SKM-1 treated with dmso at 0.1 percent for 144 hours (cell line): ENCODE data around the gene ZNF100.
A peak's percentile ranks its signal among the peaks of the same experiment; 100 is the strongest.
"Not testable (repeated sequence)": the region's sequence is repeated elsewhere in the genome, so short reads cannot be mapped to it uniquely, and the experiment has no call there.

ENCODE experiments used
- DNase-seq: peaks from one replicate; lab custom pipeline; 2025; ENCODE audit not compliant: unreplicated experiment; lab: John Stamatoyannopoulos, UW

Gene ZNF100

GRCh38 chr19:21705393-21705792 lies 62.0 kb downstream of the ZNF100 start:
- DNase-seq = no peak

GRCh38 chr19:21704320-21704719 lies 63.1 kb downstream of the ZNF100 start:
- no peak for DNase-seq

GRCh38 chr19:21699197-21699596 lies 68.2 kb downstream of the ZNF100 start:
- no peak for DNase-seq

- DNase-seq = peak; percentile 11
Observed at GRCh38 chr19:21698215-21698614, 69.2 kb downstream of the ZNF100 start.

GRCh38 chr19:21697698-21698097 lies 69.7 kb downstream of the ZNF100 start:
- no peak for DNase-seq

- no peak for DNase-seq
Observed at GRCh38 chr19:21694171-21694906, 73.0 kb downstream of the ZNF100 start.

- DNase-seq = no peak
Observed at GRCh38 chr19:21693399-21693798, 74.0 kb downstream of the ZNF100 start.

- DNase-seq = no peak
Observed at GRCh38 chr19:21691661-21692060, 75.7 kb downstream of the ZNF100 start.

GRCh38 chr19:21688464-21688863 lies 78.9 kb downstream of the ZNF100 start:
- DNase-seq = no peak

- no peak for DNase-seq
Observed at GRCh38 chr19:21680671-21681070, 86.7 kb downstream of the ZNF100 start.

- no peak for DNase-seq
Observed at GRCh38 chr19:21680026-21680425, 87.4 kb downstream of the ZNF100 start.

GRCh38 chr19:21677696-21678418 lies 89.5 kb downstream of the ZNF100 start:
- DNase-seq = no peak

- DNase-seq = no peak
Observed at GRCh38 chr19:21674454-21674853, 92.9 kb downstream of the ZNF100 start.

GRCh38 chr19:21673479-21673878 lies 93.9 kb downstream of the ZNF100 start:
- not testable (repeated sequence) for DNase-seq
